Mesenchymal stem cell (in vitro differentiated cells and primary cell): ENCODE measurements around the gene EFHC2.

Source experiments
- DNase-seq: peaks from one replicate; pipeline ENCODE4 v3.0.0-alpha.2; 2013
- H2AFZ ChIP-seq: one replicate; pipeline ENCODE4 v1.6.1; 2013; ENCODE audit warnings: low read depth, mild to moderate bottlenecking, control low read depth, inconsistent platforms, low read length, moderate library complexity
- H2AK5ac ChIP-seq: 2 replicates; pipeline ENCODE4 v1.6.1; 2013; ENCODE audit warnings: low read length, moderate library complexity, mild to moderate bottlenecking, inconsistent platforms; ENCODE audit not compliant: severe bottlenecking
- H2BK120ac ChIP-seq: one replicate; pipeline ENCODE4 v1.6.1; 2013; ENCODE audit warnings: low read depth, mild to moderate bottlenecking, inconsistent platforms, low read length, moderate library complexity
- H2BK12ac ChIP-seq, 2 experiments: one replicate each; pipeline ENCODE4 v1.6.1; 2013; ENCODE audit warnings: inconsistent platforms in 2 of 2, low read length in 2 of 2, mild to moderate bottlenecking in 2 of 2, moderate library complexity in 2 of 2, control low read depth in 1 of 2
- H2BK15ac ChIP-seq: one replicate; pipeline ENCODE4 v1.6.1; 2013; ENCODE audit warnings: mild to moderate bottlenecking, low read depth, inconsistent platforms; ENCODE audit not compliant: poor library complexity, severe bottlenecking
- H2BK5ac ChIP-seq: 2 replicates; pipeline ENCODE4 v1.6.1; 2013; ENCODE audit warnings: low read depth, mild to moderate bottlenecking, low read length, control low read depth, inconsistent platforms; ENCODE audit not compliant: poor library complexity, severe bottlenecking
- H3K14ac ChIP-seq, 2 experiments: one replicate each; pipeline ENCODE4 v1.6.1; 2013; ENCODE audit warnings: inconsistent platforms in 2 of 2, low read length in 2 of 2, control low read depth in 1 of 2, mild to moderate bottlenecking in 1 of 2, moderate library complexity in 1 of 2
- H3K18ac ChIP-seq, 2 experiments: one replicate each; pipeline ENCODE4 v1.6.1; 2013; ENCODE audit warnings: inconsistent platforms in 2 of 2, low read length in 2 of 2, control low read depth in 1 of 2, low read depth in 1 of 2, mild to moderate bottlenecking in 1 of 2
- H3K23ac ChIP-seq, 2 experiments: one replicate each; pipeline ENCODE4 v1.6.1; 2013; ENCODE audit warnings: inconsistent platforms in 2 of 2, low read length in 2 of 2, mild to moderate bottlenecking in 2 of 2, moderate library complexity in 2 of 2, control low read depth in 1 of 2
- H3K27ac ChIP-seq: 2 replicates; pipeline ENCODE4 v1.5.1; 2013; ENCODE audit warnings: mild to moderate bottlenecking, moderate library complexity, low read length, control low read depth, inconsistent platforms; ENCODE audit not compliant: poor library complexity, severe bottlenecking
- H3K27me3 ChIP-seq, 2 experiments: 2 replicates each; pipeline versions ENCODE4 v1.6.1 to v1.7.0; 2013; ENCODE audit warnings: low read length in 2 of 2, mild to moderate bottlenecking in 2 of 2, moderate library complexity in 2 of 2, control low read depth in 1 of 2, inconsistent platforms in 1 of 2; ENCODE audit not compliant: control insufficient read depth in 1 of 2, insufficient read depth in 1 of 2
- H3K36me3 ChIP-seq, 2 experiments: 2 replicates each; pipeline versions ENCODE4 v1.6.1 to v1.7.0; 2013; ENCODE audit warnings: low read length in 2 of 2, control low read depth in 1 of 2, inconsistent platforms in 1 of 2, low read depth in 1 of 2, mild to moderate bottlenecking in 1 of 2; ENCODE audit not compliant: insufficient read depth in 2 of 2, control insufficient read depth in 1 of 2
- H3K4ac ChIP-seq, 2 experiments: one replicate each; pipeline ENCODE4 v1.6.1; 2013; ENCODE audit warnings: inconsistent platforms in 2 of 2, low read length in 2 of 2, mild to moderate bottlenecking in 2 of 2, moderate library complexity in 2 of 2, control low read depth in 1 of 2, low read depth in 1 of 2
- H3K4me1 ChIP-seq: 2 replicates; pipeline ENCODE4 v1.6.1; 2013; ENCODE audit warnings: low read depth, low read length, control low read depth; ENCODE audit not compliant: control insufficient read depth, insufficient read depth
- H3K4me2 ChIP-seq: 2 replicates; pipeline ENCODE4 v1.6.1; 2013; ENCODE audit warnings: low read length, mild to moderate bottlenecking, inconsistent platforms; ENCODE audit not compliant: poor library complexity, severe bottlenecking
- H3K4me3 ChIP-seq, 2 experiments: 2 replicates each; pipeline versions ENCODE4 v1.5.1 to v1.7.0; 2013; ENCODE audit warnings: low read length in 2 of 2, mild to moderate bottlenecking in 2 of 2, control low read depth in 1 of 2, low read depth in 1 of 2; ENCODE audit not compliant: insufficient read depth in 1 of 2
- H3K79me1 ChIP-seq: replicated peaks from 2 replicates; pipeline ENCODE4 v1.6.1; 2013; ENCODE audit warnings: mild to moderate bottlenecking, control low read depth, low read length, inconsistent platforms; ENCODE audit not compliant: poor library complexity, severe bottlenecking
- H3K9ac ChIP-seq: 2 replicates; pipeline ENCODE4 v1.7.0; 2013; ENCODE audit warnings: mild to moderate bottlenecking, low read length, moderate library complexity
- H3K9me3 ChIP-seq: 2 replicates; pipeline ENCODE4 v1.7.0; 2013; ENCODE audit warnings: mild to moderate bottlenecking, low read length; ENCODE audit not compliant: control insufficient read depth
- H4K8ac ChIP-seq: one replicate; pipeline ENCODE4 v1.6.1; 2013; ENCODE audit warnings: inconsistent platforms, mild to moderate bottlenecking, low read length, moderate library complexity
- H4K91ac ChIP-seq: one replicate; pipeline ENCODE4 v1.6.1; 2013; ENCODE audit warnings: mild to moderate bottlenecking, low read length, inconsistent platforms
- WGBS: methylation state at CpG from one replicate; pipeline ENCODE4 v1.1.7; 2013; ENCODE audit warnings: mixed read lengths; 5-methylcytosine and 5-hydroxymethylcytosine counted together

Gene EFHC2

DNA sequence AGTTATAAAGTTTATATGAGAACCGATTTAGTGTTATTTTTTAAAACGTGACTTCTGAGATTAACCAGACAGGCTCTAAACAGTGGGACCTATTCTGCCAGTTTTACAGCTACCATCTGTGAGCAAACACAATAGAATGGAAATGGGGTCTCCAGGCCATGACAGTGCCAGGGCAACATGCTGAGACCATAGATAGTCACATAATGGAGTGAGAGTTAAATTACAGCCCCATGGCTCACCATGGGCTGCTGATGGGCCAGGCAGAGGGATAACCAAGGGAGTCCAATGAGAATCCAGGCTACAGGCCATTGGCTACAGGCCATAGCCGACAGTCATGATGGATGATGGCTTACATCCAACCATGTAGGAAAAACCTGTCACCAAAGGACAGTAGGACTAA, 186.7 kb downstream of the EFHC2 start:
- H3K4me1 ChIP-seq: no peaks in the 10 kb centered on the region
- no peak overlapping the region for H3K4ac ChIP-seq
- no peak overlapping the region for H3K27ac ChIP-seq
- H3K79me1 ChIP-seq: no peaks in the 10 kb centered on the region
- H3K18ac ChIP-seq: no peak overlapping the region
- H2BK12ac ChIP-seq: no peak overlapping the region
- no peak overlapping the region for H2AFZ ChIP-seq
- H3K9ac ChIP-seq: peak overlapping the region; percentile 54
- no peak overlapping the region for H4K91ac ChIP-seq
- no peak overlapping the region for H3K23ac ChIP-seq
- H2BK120ac ChIP-seq: no peak overlapping the region
- H3K14ac ChIP-seq: no peak overlapping the region
- DNase-seq: no peak
- H3K4me3 ChIP-seq: no peak overlapping the region
- no CpG with 5 or more reads among the region's 3 CpGs for WGBS
- no peak overlapping the region for H2BK5ac ChIP-seq
- no peaks in the 10 kb centered on the region for H3K36me3 ChIP-seq
- H3K27me3 ChIP-seq: peaks cover 0 to 3% of the 10 kb centered on the region in 2 experiments
- H2AK5ac ChIP-seq: no peak overlapping the region
- H3K9me3 ChIP-seq: no peaks in the 10 kb centered on the region
- H2BK15ac ChIP-seq: no peak overlapping the region
- H4K8ac ChIP-seq: no peak overlapping the region
- no peak overlapping the region for H3K4me2 ChIP-seq

DNA sequence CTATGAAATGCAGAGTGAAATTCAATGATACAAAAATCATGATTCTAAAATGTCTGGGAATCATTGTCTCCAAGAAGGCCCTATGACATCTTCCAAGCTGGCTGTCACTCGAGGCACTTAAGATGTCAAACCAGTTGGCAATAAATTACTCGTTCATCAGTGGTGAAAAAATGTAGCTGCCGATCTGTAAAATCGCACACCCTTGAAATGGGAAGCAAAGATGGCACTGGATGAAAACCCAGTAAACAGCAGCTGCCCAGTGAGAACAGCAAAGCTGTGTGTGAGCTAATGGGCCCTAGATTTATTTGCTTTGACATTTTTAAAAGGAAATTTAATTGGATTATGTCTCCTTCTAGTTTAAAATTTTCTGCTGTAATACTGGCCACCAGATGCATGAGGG, 188.3 kb downstream of the EFHC2 start:
- no peak overlapping the region for H3K27ac ChIP-seq
- H3K18ac ChIP-seq: no peak overlapping the region
- no peak overlapping the region for H3K4me2 ChIP-seq
- H3K4me3 ChIP-seq: no peak overlapping the region
- no peaks in the 10 kb centered on the region for H3K79me1 ChIP-seq
- H2BK12ac ChIP-seq: no peak overlapping the region
- no peak overlapping the region for H2AFZ ChIP-seq
- H3K9ac ChIP-seq: no peak overlapping the region
- H3K27me3 ChIP-seq: peaks cover 0 to 2% of the 10 kb centered on the region in 2 experiments
- no peak overlapping the region for H3K23ac ChIP-seq
- no peak overlapping the region for H2AK5ac ChIP-seq
- H3K4me1 ChIP-seq: no peaks in the 10 kb centered on the region
- no peak overlapping the region for H2BK15ac ChIP-seq
- H2BK5ac ChIP-seq: no peak overlapping the region
- H3K36me3 ChIP-seq: no peaks in the 10 kb centered on the region
- no peak overlapping the region for H3K14ac ChIP-seq
- H4K91ac ChIP-seq: no peak overlapping the region
- no peak overlapping the region for H4K8ac ChIP-seq
- no peak for DNase-seq
- H3K4ac ChIP-seq: no peak overlapping the region
- WGBS: 76% methylated on average over 4 of the region's 4 CpGs
- no peaks in the 10 kb centered on the region for H3K9me3 ChIP-seq
- H2BK120ac ChIP-seq: no peak overlapping the region

DNA sequence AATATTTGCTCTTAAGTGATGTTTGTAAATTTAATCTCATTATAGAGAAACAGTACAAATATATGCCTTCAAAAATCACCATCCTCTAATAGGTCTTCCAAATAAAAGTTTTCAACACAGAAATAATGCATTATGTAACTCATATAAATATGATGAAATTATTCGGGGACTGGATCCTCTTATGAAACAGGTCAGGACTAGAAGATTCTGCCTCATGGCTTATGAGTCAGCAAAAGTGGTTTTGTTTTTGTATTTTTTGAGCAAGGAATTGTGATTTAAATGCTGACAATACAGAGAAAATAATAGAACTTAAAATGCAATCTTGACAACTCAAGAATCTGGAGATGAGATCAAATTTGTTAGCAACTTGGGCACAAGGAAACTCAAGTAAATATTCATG, 190.6 kb downstream of the EFHC2 start:
- Histone ChIP-seq H4K91ac (no peak overlapping the region), H2BK120ac (no peak overlapping the region), H4K8ac (no peak overlapping the region), H2BK12ac (no peak overlapping the region), H3K27ac (no peak overlapping the region), H3K4ac (no peak overlapping the region), H3K14ac (no peak overlapping the region), H3K27me3 (peaks cover 0 to 4% of the 10 kb centered on the region in 2 experiments), H3K23ac (no peak overlapping the region), H3K9ac (peak overlapping the region; percentile 10), H3K4me1 (no peaks in the 10 kb centered on the region), H3K36me3 (no peaks in the 10 kb centered on the region), H2BK5ac (no peak overlapping the region), H2AK5ac (no peak overlapping the region), H3K9me3 (no peaks in the 10 kb centered on the region), H3K4me2 (no peak overlapping the region), H2AFZ (no peak overlapping the region), H3K18ac (no peak overlapping the region), H3K79me1 (no peaks in the 10 kb centered on the region), H2BK15ac (no peak overlapping the region), H3K4me3 (no peak overlapping the region)
- WGBS: no CpG with 5 or more reads among the region's 1 CpG
- DNase-seq: peak; percentile 0

DNA sequence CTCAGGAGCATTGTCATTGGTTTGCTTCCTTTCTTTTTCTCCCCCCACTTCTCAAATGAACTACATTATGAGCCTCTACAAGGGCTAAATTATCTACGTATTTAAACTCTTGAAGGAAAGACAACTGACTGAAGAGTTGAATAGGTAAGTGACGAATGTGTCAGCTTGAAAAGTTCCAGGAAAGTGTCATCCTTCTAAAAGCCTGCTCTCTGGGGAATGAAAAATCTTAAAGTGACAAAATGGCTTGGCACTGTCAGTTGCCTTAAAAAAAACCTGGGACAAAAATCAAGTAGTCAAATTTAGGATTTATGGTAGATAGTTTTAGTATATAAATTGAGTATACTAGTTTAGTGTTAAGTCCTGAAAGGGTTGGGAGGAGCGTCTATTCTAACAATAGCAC, 196.3 kb downstream of the EFHC2 start:
- Histone ChIP-seq H2BK12ac (no peak overlapping the region), H4K8ac (no peak overlapping the region), H3K18ac (no peak overlapping the region), H3K4me1 (no peaks in the 10 kb centered on the region), H3K4me3 (no peak overlapping the region), H3K23ac (no peak overlapping the region), H2BK5ac (no peak overlapping the region), H3K4ac (no peak overlapping the region), H3K27ac (no peak overlapping the region), H2BK15ac (no peak overlapping the region), H3K14ac (no peak overlapping the region), H3K36me3 (no peaks in the 10 kb centered on the region), H2BK120ac (no peak overlapping the region), H3K9ac (no peak overlapping the region), H3K79me1 (no peaks in the 10 kb centered on the region), H2AK5ac (no peak overlapping the region), H3K27me3 (peaks cover 0 to 9% of the 10 kb centered on the region in 2 experiments), H3K4me2 (no peak overlapping the region), H3K9me3 (no peaks in the 10 kb centered on the region), H4K91ac (no peak overlapping the region), H2AFZ (no peak overlapping the region)
- DNase-seq: no peak
- 63% methylated on average over 2 of the region's 3 CpGs for whole genome bisulfite sequencing
